ENCODE measurements around the gene HHAT. TPM values are rescaled to one million over a fixed set of nuclear protein-coding genes. Genes with fewer than 3 reads are reported as not detected.

The HHAT gene
- total and polyA plus RNA-seq, 2 donors (not counting 3 experiments of a cell fraction or from before 2014, with no cell fraction given) = 2.4 to 4.3 TPM

DNA sequence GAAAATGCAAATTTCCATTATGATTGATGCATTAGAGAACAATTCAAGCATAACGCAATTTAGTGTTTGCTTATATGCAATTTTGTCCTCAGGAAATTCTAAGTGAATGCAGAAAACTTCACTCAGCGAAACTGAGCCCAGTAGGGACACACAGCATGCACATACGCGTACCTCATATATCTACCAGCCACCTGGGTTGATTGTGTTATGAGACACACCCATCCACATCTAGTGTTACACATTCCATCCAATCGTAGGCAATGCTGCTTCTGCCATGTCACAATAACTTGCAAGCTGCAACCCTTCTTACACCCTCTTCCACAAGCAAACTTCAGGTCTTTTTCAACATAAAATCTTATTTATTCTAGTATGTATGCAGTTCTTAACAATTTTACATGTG lies 312.9 kb downstream of the HHAT start:
- no TSS peak for BruUV-seq (replicated peaks)
- FAIRE-seq (no peak), DNase-seq (ENCODE audit: low read depth, low spot score) (no peak)
- Histone ChIP-seq H3K9me1 (replicated peaks; ENCODE audit: control insufficient read depth, extremely low read depth, insufficient read depth, low read length) (no peaks in the 10 kb centered on the region), H3K27me3 (ENCODE audit: control insufficient read depth in 2 of 2, insufficient read depth in 2 of 2, low read length in 2 of 2) (no peaks in the 10 kb centered on the region), H2AFZ (ENCODE audit: low read depth, low read length) (no peak overlapping the region), H3K36me3 (ENCODE audit: control insufficient read depth in 2 of 2, extremely low read depth in 1 of 2, insufficient read depth in 2 of 2, low read length in 2 of 2) (no peaks in the 10 kb centered on the region), H4K20me1 (replicated peaks; ENCODE audit: control insufficient read depth, extremely low read depth, insufficient read depth, low read length) (no peaks in the 10 kb centered on the region), H3K4me3 (replicated peaks in 1 of 3; ENCODE audit: insufficient read depth in 1 of 3, low read depth in 1 of 3, low read length in 3 of 3) (no peak overlapping the region), H3K9ac (replicated peaks; ENCODE audit: extremely low read depth, insufficient read depth, low read length) (no peak overlapping the region), H3K27ac (ENCODE audit: insufficient read depth, low read depth, low read length) (no peak overlapping the region), H3K4me2 (ENCODE audit: insufficient read depth, low read length) (no peak overlapping the region), H3K9me3 (replicated peaks; ENCODE audit: control insufficient read depth, insufficient read depth, low read length) (no peaks in the 10 kb centered on the region), H3K4me1 (ENCODE audit: control insufficient read depth, extremely low read depth, insufficient read depth, low read length) (no peaks in the 10 kb centered on the region), H3K79me2 (ENCODE audit: control insufficient read depth, insufficient read depth, low read length) (no peaks in the 10 kb centered on the region)
- POLR2A ChIA-PET = no interaction called here
- CTCF ChIA-PET = no interaction called here
- dilution Hi-C loops (cut with MboI; ENCODE audit: extremely low pct_ligation_motif_present, low sequenced_read_pairs) = no loop called here
- intact Hi-C loops (cut with micrococcal nuclease) = no loop called here
- TF ChIP-seq POLR2AphosphoS5 (IDR thresholded peaks at IDR 0.05; ENCODE audit: insufficient read depth, low read depth, low read length) (no peak), POLR2A (IDR thresholded peaks at IDR 0.05; ENCODE audit: low read depth, low read length) (no peak), JUN (IDR thresholded peaks at IDR 0.05; ENCODE audit: borderline replicate concordance, insufficient read depth, insufficient read length, low read depth) (no peak), GATA2 (IDR thresholded peaks at IDR 0.05; ENCODE audit: insufficient read depth, insufficient read length, low read depth, low read length) (no peak), MYC (IDR thresholded peaks at IDR 0.05; ENCODE audit: low read depth, low read length) (no peak), EZH2 (IDR thresholded peaks at IDR 0.05; ENCODE audit: borderline replicate concordance, low read depth, low read length, severe bottlenecking) (no peak)

DNA sequence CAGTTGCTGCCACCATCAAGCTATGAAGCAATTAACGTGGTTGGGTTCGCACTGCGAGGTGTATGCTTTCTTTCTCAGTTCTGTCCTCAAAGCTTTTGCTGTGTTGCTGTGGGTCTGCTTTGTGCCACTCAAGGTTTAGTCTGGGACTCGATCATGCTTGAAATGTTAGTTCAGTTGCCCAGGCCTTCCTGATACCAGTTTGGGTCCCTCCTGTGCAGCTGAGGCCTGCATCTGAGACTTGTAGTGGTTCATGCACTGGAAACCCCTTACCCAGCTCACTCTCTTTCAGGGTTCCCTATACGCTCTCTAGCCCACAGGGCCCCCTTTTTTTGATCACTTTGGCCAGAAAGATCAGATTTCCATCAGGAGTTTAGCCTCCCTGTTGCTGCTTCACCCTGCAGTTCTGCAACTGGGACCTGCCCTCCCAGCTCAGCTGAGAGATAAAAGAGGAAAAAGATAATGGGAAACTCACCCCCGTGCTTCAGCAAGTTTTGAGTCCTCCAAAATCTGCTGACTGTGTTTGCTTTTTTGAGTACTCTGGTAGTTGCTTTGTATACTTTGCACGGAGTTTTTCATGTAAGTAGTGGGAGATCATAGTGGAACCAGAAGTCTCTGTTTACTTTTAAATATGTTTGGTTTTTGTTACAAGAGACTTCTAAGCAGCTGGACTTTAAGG lies 317.0 kb downstream of the HHAT start:
- intact Hi-C loops (cut with micrococcal nuclease) = no loop called here
- Histone ChIP-seq H3K79me2 (ENCODE audit: control insufficient read depth, insufficient read depth, low read length) (no peaks in the 10 kb centered on the region), H3K4me1 (ENCODE audit: control insufficient read depth, extremely low read depth, insufficient read depth, low read length) (no peaks in the 10 kb centered on the region), H3K27me3 (ENCODE audit: control insufficient read depth in 2 of 2, insufficient read depth in 2 of 2, low read length in 2 of 2) (no peaks in the 10 kb centered on the region), H3K36me3 (ENCODE audit: control insufficient read depth in 2 of 2, extremely low read depth in 1 of 2, insufficient read depth in 2 of 2, low read length in 2 of 2) (no peaks in the 10 kb centered on the region), H3K9me3 (replicated peaks; ENCODE audit: control insufficient read depth, insufficient read depth, low read length) (peaks cover 4% of the 10 kb centered on the region), H2AFZ (ENCODE audit: low read depth, low read length) (no peak overlapping the region), H3K27ac (ENCODE audit: insufficient read depth, low read depth, low read length) (no peak overlapping the region), H3K9ac (replicated peaks; ENCODE audit: extremely low read depth, insufficient read depth, low read length) (no peak overlapping the region), H4K20me1 (replicated peaks; ENCODE audit: control insufficient read depth, extremely low read depth, insufficient read depth, low read length) (no peaks in the 10 kb centered on the region), H3K9me1 (replicated peaks; ENCODE audit: control insufficient read depth, extremely low read depth, insufficient read depth, low read length) (no peaks in the 10 kb centered on the region), H3K4me3 (replicated peaks in 1 of 3; ENCODE audit: insufficient read depth in 1 of 3, low read depth in 1 of 3, low read length in 3 of 3) (no peak overlapping the region), H3K4me2 (ENCODE audit: insufficient read depth, low read length) (no peak overlapping the region)
- no peak for TF ChIP-seq EZH2 (IDR thresholded peaks at IDR 0.05; ENCODE audit: borderline replicate concordance, low read depth, low read length, severe bottlenecking)
- POLR2A ChIA-PET = no interaction called here
- no TSS peak for BruUV-seq (replicated peaks)
- CTCF ChIA-PET = no interaction called here
- dilution Hi-C loops (cut with MboI; ENCODE audit: extremely low pct_ligation_motif_present, low sequenced_read_pairs) = no loop called here
- no peak for FAIRE-seq
- no peak for DNase-seq (ENCODE audit: low read depth, low spot score)
